Mesendoderm (in vitro differentiated cells): ENCODE data around the gene GNPAT.

Source experiments
- DNase-seq: peaks from one replicate; pipeline ENCODE4 v3.0.0; 2013
- H2AK5ac ChIP-seq: 2 replicates; pipeline ENCODE4 v1.6.1; 2013; ENCODE audit warnings: low read length, inconsistent platforms
- H2BK120ac ChIP-seq: 2 replicates; pipeline ENCODE4 v1.6.1; 2013; ENCODE audit warnings: low read depth, mild to moderate bottlenecking, low read length, moderate library complexity, mixed read lengths
- H2BK15ac ChIP-seq: replicated peaks from 2 replicates; pipeline ENCODE4 v1.6.1; 2013; ENCODE audit warnings: low read depth, mild to moderate bottlenecking, moderate library complexity
- H2BK5ac ChIP-seq: 2 replicates; pipeline ENCODE4 v1.6.1; 2013; ENCODE audit warnings: low read length, inconsistent platforms
- H3K18ac ChIP-seq: 2 replicates; pipeline ENCODE4 v1.6.1; 2013; ENCODE audit warnings: mild to moderate bottlenecking, low read length, mixed read lengths
- H3K23ac ChIP-seq: one replicate; pipeline ENCODE4 v1.6.1; 2013; ENCODE audit warnings: low read length
- H3K27ac ChIP-seq: 2 replicates; pipeline ENCODE4 v1.5.1; 2013; ENCODE audit warnings: low read depth, mild to moderate bottlenecking, inconsistent platforms, low read length, moderate library complexity
- H3K27me3 ChIP-seq: 2 replicates; pipeline ENCODE4 v1.6.1; 2013; ENCODE audit warnings: low read length, control low read depth, mild to moderate bottlenecking, inconsistent platforms; ENCODE audit not compliant: insufficient read depth, poor library complexity
- H3K36me3 ChIP-seq: 2 replicates; pipeline ENCODE4 v1.6.1; 2013; ENCODE audit warnings: low read length, inconsistent platforms; ENCODE audit not compliant: control insufficient read depth, insufficient read depth
- H3K4ac ChIP-seq: one replicate; pipeline ENCODE4 v1.6.1; 2013; ENCODE audit warnings: low read depth, mild to moderate bottlenecking, low read length, moderate library complexity
- H3K4me1 ChIP-seq: 2 replicates; pipeline ENCODE4 v1.6.1; 2013; ENCODE audit warnings: low read depth, low read length, inconsistent platforms; ENCODE audit not compliant: control insufficient read depth
- H3K4me2 ChIP-seq: 2 replicates; pipeline ENCODE4 v1.6.1; 2013; ENCODE audit warnings: low read length
- H3K4me3 ChIP-seq: 2 replicates; pipeline ENCODE4 v1.5.1; 2013; ENCODE audit warnings: mild to moderate bottlenecking, low read length
- H3K56ac ChIP-seq: one replicate; pipeline ENCODE4 v1.6.1; 2013; ENCODE audit warnings: low read length
- H3K79me1 ChIP-seq: 2 replicates; pipeline ENCODE4 v1.6.1; 2013; ENCODE audit warnings: low read length, inconsistent platforms
- H3K79me2 ChIP-seq: 2 replicates; pipeline ENCODE4 v1.6.1; 2013; ENCODE audit warnings: mild to moderate bottlenecking, low read length; ENCODE audit not compliant: control insufficient read depth, insufficient read depth
- H3K9ac ChIP-seq: 2 replicates; pipeline ENCODE4 v1.6.1; 2013; ENCODE audit warnings: low read length, inconsistent platforms
- H4K5ac ChIP-seq: one replicate; pipeline ENCODE4 v1.6.1; 2013; ENCODE audit warnings: low read length
- H4K8ac ChIP-seq: one replicate; pipeline ENCODE4 v1.6.1; 2013; ENCODE audit warnings: low read depth, mild to moderate bottlenecking, control low read depth, low read length, moderate library complexity
- WGBS: extraction: QIAGEN DNeasy Blood & Tissue Kit; methylation state at CpG from one replicate; pipeline ENCODE4 v1.1.7; 2013; ENCODE audit warnings: low lambda C conversion rate, missing lambda C conversion rate; ENCODE audit not compliant: insufficient coverage; ENCODE audit errors: extremely low coverage; 5-methylcytosine and 5-hydroxymethylcytosine counted together

The GNPAT gene

GRCh38 chr1:231238298-231238697 is 2.7 kb upstream of the GNPAT start:
- DNase-seq = no peak
- no peak overlapping the region for H3K18ac ChIP-seq
- no peak overlapping the region for H2BK5ac ChIP-seq
- no peaks in the 10 kb centered on the region for H3K4me1 ChIP-seq
- H2BK120ac ChIP-seq = no peak overlapping the region
- no CpG with 5 or more reads among the region's 1 CpG for WGBS
- H3K4ac ChIP-seq = no peak overlapping the region
- H3K27ac ChIP-seq = no peak overlapping the region
- no peaks in the 10 kb centered on the region for H3K27me3 ChIP-seq
- no peak overlapping the region for H4K5ac ChIP-seq
- no peak overlapping the region for H4K8ac ChIP-seq
- no peak overlapping the region for H3K9ac ChIP-seq
- peaks cover 5% of the 10 kb centered on the region for H3K79me1 ChIP-seq
- no peak overlapping the region for H3K56ac ChIP-seq
- no peak overlapping the region for H2BK15ac ChIP-seq
- peaks cover 3% of the 10 kb centered on the region for H3K79me2 ChIP-seq
- no peak overlapping the region for H3K4me3 ChIP-seq
- no peak overlapping the region for H3K23ac ChIP-seq
- H3K4me2 ChIP-seq = no peak overlapping the region
- H3K36me3 ChIP-seq = peaks cover 4% of the 10 kb centered on the region
- H2AK5ac ChIP-seq = no peak overlapping the region

GRCh38 chr1:231240531-231240882 is 505 bp upstream of the GNPAT start:
- Histone ChIP-seq H2BK120ac (no peak overlapping the region), H3K56ac (peak overlapping the region; percentile 98), H3K79me2 (peaks cover 4% of the 10 kb centered on the region), H3K4me3 (peak overlapping the region; percentile 97), H3K4ac (peak overlapping the region; percentile 27), H3K79me1 (peaks cover 13% of the 10 kb centered on the region), H2AK5ac (peak overlapping the region; percentile 58), H4K8ac (no peak overlapping the region), H3K4me2 (peak overlapping the region; percentile 82), H2BK15ac (no peak overlapping the region), H3K27ac (no peak overlapping the region), H3K18ac (no peak overlapping the region), H3K27me3 (no peaks in the 10 kb centered on the region), H3K23ac (no peak overlapping the region), H3K4me1 (no peaks in the 10 kb centered on the region), H3K9ac (peak overlapping the region; percentile 98), H4K5ac (no peak overlapping the region), H3K36me3 (peaks cover 4% of the 10 kb centered on the region), H2BK5ac (no peak overlapping the region)
- no CpG with 5 or more reads among the region's 13 CpGs for WGBS
- DNase-seq = no peak

- H3K9ac ChIP-seq = peak overlapping the region; percentile 90
- H2BK15ac ChIP-seq = no peak overlapping the region
- no peak overlapping the region for H2BK5ac ChIP-seq
- peaks cover 17% of the 10 kb centered on the region for H3K79me1 ChIP-seq
- peak overlapping the region; percentile 34 for H3K18ac ChIP-seq
- H2BK120ac ChIP-seq = no peak overlapping the region
- H3K4me2 ChIP-seq = peak overlapping the region; percentile 49
- H2AK5ac ChIP-seq = no peak overlapping the region
- peak overlapping the region; percentile 94 for H3K56ac ChIP-seq
- H3K27ac ChIP-seq = peak overlapping the region; percentile 46
- no peak for DNase-seq
- peak overlapping the region; percentile 41 for H3K4ac ChIP-seq
- H3K4me1 ChIP-seq = no peaks in the 10 kb centered on the region
- no peak overlapping the region for H4K5ac ChIP-seq
- H3K23ac ChIP-seq = no peak overlapping the region
- no peak overlapping the region for H4K8ac ChIP-seq
- peak overlapping the region; percentile 85 for H3K4me3 ChIP-seq
- H3K27me3 ChIP-seq = no peaks in the 10 kb centered on the region
- H3K36me3 ChIP-seq = peaks cover 4% of the 10 kb centered on the region
- no CpG with 5 or more reads among the region's 10 CpGs for WGBS
- peaks cover 7% of the 10 kb centered on the region for H3K79me2 ChIP-seq
Observed at GRCh38 chr1:231241750-231242149, 738 bp downstream of the GNPAT start.

- Histone ChIP-seq H3K4ac (no peak overlapping the region), H3K4me2 (no peak overlapping the region), H3K18ac (no peak overlapping the region), H4K5ac (no peak overlapping the region), H3K9ac (no peak overlapping the region), H3K79me2 (peaks cover 7% of the 10 kb centered on the region), H3K56ac (no peak overlapping the region), H3K4me3 (no peak overlapping the region), H3K79me1 (peaks cover 21% of the 10 kb centered on the region), H3K23ac (no peak overlapping the region), H3K4me1 (no peaks in the 10 kb centered on the region), H2BK5ac (no peak overlapping the region), H3K27ac (no peak overlapping the region), H3K36me3 (peaks cover 4% of the 10 kb centered on the region), H4K8ac (no peak overlapping the region), H2AK5ac (no peak overlapping the region), H3K27me3 (no peaks in the 10 kb centered on the region), H2BK120ac (no peak overlapping the region), H2BK15ac (no peak overlapping the region)
- WGBS = no CpG with 5 or more reads among the region's 5 CpGs
- no peak for DNase-seq
Observed at GRCh38 chr1:231242516-231243198, 1.6 kb downstream of the GNPAT start.

- Histone ChIP-seq H2BK15ac (no peak overlapping the region), H3K23ac (no peak overlapping the region), H3K36me3 (no peaks in the 10 kb centered on the region), H2AK5ac (no peak overlapping the region), H3K79me1 (peaks cover 16% of the 10 kb centered on the region), H3K56ac (no peak overlapping the region), H3K4me3 (no peak overlapping the region), H2BK5ac (no peak overlapping the region), H4K5ac (no peak overlapping the region), H2BK120ac (no peak overlapping the region), H3K4me2 (no peak overlapping the region), H3K9ac (no peak overlapping the region), H4K8ac (no peak overlapping the region), H3K4ac (no peak overlapping the region), H3K4me1 (no peaks in the 10 kb centered on the region), H3K27me3 (no peaks in the 10 kb centered on the region), H3K18ac (no peak overlapping the region), H3K27ac (no peak overlapping the region), H3K79me2 (peaks cover 2% of the 10 kb centered on the region)
- DNase-seq = no peak
- no CpG with 5 or more reads among the region's 1 CpG for WGBS
Observed at GRCh38 chr1:231248778-231249177, 7.8 kb downstream of the GNPAT start.

GRCh38 chr1:231252336-231252735 is 11.3 kb downstream of the GNPAT start:
- Histone ChIP-seq H3K4me1 (no peaks in the 10 kb centered on the region), H4K8ac (no peak overlapping the region), H2AK5ac (no peak overlapping the region), H3K9ac (no peak overlapping the region), H3K79me1 (peaks cover 5% of the 10 kb centered on the region), H3K36me3 (peaks cover 1% of the 10 kb centered on the region), H3K4ac (no peak overlapping the region), H3K27ac (no peak overlapping the region), H2BK15ac (no peak overlapping the region), H2BK120ac (no peak overlapping the region), H4K5ac (no peak overlapping the region), H3K79me2 (no peaks in the 10 kb centered on the region), H3K4me3 (no peak overlapping the region), H3K27me3 (no peaks in the 10 kb centered on the region), H3K23ac (no peak overlapping the region), H3K56ac (no peak overlapping the region), H2BK5ac (no peak overlapping the region), H3K18ac (no peak overlapping the region), H3K4me2 (no peak overlapping the region)
- WGBS = no CpG with 5 or more reads among the region's 3 CpGs
- peak; percentile 5 for DNase-seq
